ENCODE results near the gene PARP11.

DNA sequence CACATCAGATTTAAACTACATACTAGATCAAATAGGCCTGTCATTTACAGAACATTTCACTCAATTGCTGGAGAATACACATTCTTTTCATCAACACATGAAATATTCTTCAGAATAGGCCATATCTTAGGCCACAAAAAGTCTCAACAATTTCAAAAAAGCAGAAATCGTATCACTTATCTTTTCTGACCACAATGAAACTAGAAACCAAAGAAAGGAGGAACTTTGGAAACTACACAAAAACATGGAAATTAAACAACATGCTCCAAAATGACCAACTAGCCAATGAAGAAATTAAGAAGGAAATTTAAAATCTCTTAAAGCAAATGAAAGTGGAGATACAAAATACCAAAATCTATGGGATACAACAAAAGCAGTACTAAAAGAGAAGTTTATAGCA lies 35.1 kb downstream of the PARP11 start:
- TF ChIP-seq EZH2 (IDR thresholded peaks at IDR 0.05; ENCODE audit: borderline replicate concordance, insufficient read depth, low read depth, low read length, poor library complexity, severe bottlenecking), result no peak
- TF ChIP-seq, protein P1, sequence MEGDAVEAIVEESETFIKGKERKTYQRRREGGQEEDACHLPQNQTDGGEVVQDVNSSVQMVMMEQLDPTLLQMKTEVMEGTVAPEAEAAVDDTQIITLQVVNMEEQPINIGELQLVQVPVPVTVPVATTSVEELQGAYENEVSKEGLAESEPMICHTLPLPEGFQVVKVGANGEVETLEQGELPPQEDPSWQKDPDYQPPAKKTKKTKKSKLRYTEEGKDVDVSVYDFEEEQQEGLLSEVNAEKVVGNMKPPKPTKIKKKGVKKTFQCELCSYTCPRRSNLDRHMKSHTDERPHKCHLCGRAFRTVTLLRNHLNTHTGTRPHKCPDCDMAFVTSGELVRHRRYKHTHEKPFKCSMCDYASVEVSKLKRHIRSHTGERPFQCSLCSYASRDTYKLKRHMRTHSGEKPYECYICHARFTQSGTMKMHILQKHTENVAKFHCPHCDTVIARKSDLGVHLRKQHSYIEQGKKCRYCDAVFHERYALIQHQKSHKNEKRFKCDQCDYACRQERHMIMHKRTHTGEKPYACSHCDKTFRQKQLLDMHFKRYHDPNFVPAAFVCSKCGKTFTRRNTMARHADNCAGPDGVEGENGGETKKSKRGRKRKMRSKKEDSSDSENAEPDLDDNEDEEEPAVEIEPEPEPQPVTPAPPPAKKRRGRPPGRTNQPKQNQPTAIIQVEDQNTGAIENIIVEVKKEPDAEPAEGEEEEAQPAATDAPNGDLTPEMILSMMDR (IDR thresholded peaks at IDR 0.05), result no peak
